Measurements from ENCODE around the gene LITAFD.

LITAFD gene

DNA sequence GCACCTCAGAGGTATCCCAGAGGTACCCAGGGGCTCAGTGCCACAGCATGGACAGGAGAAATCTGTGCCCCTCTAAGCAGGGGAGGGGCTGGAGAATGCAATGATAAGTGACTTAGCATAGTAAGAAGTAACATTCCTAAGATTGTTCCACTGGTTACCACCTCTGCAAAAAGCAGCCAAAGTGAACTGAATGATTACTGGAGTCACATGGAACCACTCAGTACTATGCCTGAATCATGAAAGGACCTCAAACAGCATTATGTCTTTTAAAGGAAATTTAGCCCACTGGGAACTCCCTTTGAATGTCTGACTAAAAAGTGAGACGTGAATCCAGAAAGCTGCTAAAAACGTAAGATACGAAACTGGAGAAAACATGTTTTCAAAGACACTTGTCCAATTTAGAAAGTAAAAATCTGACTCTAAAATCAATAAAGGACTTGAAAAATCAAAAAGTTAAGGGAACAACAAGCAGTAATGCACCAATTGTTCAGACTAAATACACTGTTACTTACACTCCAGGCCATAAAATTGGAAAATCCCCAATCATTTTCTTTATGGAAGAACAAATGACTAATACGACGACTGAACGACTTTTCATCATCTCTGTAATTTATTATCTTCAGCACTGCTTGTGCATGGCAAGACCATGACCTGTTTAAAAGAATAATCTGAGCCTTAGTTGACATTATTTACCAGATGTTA, 38.6 kb downstream of the LITAFD start:
- peak; percentile 15 for DNase-seq (ENCODE audit: low read depth)

DNA sequence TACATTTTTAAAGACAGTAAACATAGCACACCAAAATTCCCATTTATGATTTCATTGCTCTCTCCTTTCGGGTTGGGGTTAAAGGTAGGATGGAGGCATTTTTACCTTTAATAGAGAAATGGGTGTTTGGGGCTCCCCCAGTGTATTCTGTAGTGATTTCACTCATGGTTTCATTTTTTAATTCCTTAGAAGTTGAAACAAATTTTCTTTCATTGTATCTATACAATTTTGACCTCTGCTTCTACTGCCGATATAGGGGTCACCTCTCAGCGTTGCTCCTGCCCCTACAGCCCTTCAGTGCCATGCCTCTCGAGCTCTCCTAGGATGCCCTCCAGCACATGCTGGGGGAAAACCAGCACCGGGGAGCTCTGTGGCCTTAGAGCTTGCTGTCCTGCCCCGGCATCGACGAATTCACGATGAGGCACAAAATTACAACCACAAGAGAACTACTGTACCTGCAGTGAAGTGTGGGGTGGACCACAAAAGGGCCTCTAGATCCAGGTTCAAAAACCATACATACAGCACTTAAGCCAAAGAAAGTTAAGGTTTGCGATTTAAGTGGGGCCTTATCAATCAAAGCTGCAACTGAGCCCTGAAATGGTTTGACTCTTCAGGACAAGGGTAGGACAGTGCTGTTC, 39.3 kb downstream of the LITAFD start:
- no peak for DNase-seq (ENCODE audit: low read depth)

GRCh38 chr16:8923199-8923598, 41.0 kb downstream of the LITAFD start:
- no peak for DNase-seq (ENCODE audit: low read depth)

GRCh38 chr16:8924214-8924613, 42.1 kb downstream of the LITAFD start:
- DNase-seq (ENCODE audit: low read depth), result no peak

GRCh38 chr16:8925455-8925854, 43.3 kb downstream of the LITAFD start:
- DNase-seq (ENCODE audit: low read depth), result no peak

DNA sequence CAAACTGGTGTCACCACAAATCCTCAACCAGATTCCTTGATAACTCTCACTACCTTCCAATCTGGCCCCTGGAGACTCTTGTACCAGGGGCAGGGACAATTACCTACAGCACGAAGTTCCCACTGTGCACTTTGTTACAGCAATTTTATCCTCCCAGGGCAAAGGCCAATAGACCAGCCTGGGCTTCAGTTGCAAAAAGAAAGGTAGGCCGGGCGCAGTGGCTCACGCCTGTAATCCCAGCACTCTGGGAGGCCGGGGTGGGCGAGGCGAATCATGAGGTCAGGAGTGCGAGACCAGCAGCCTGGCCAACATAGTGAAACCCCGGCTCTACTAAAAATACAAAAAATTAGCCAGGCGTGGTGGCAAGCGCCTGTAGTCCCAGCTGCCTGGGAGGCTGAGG, 44.7 kb downstream of the LITAFD start:
- DNase-seq (ENCODE audit: low read depth), result no peak

GRCh38 chr16:8928467-8928957, 46.4 kb downstream of the LITAFD start:
- DNase-seq (ENCODE audit: low read depth), result no peak

DNA sequence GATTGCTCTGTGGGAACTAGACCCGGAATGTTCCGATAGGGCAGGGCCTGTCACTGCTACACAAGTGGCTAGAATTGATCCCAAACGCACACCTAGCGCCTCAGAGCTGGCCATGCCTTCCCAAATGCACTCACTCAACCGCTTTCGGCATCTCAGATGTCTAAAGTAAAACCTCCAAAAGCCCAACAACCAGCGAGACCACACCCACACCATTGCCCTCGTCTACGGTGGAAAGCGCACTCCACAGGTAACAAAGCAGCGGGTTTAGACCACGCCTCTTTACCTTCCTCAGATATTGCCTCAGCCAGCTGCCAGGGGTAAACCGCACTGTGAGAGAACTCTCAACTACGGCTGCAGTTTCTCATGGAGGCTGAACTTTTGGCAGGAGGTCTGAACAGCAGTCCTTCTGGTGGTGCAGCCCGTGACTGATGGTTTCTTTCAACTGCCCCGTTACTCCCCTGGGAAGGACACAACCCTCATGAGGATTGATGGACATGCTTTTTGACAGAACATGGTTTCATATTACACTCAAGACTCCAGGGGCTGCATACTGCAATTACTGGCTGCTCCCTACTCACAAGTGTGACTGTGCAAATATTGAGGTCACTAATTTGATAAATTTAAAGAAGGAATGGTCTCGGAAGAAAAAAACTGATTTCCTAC, 47.1 kb downstream of the LITAFD start:
- no peak for DNase-seq (ENCODE audit: low read depth)

- no peak for DNase-seq (ENCODE audit: low read depth)
These were observed 49.7 kb downstream of the LITAFD start for GRCh38 chr16:8931859-8932258.

DNA sequence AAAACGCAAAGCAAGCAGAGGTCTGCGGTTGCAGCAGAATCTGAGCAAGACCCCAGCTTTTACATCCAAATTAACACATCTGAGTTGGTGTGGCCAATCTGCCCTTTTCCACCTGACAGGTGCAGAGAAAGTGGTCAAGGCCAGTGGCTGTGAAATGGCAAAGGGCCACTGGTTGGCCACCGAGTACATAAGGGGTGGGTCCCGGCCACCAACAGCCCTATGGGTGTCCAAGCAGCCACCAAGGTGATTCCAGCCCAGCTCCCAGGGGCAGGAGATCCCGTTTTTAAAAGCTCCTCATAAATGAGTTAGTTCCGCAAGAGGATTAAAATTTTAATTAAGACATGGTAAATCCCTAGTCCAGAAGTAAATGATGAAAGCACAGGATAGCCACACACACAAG, 52.5 kb downstream of the LITAFD start:
- no peak for DNase-seq (ENCODE audit: low read depth)
